Peyer's patch (tissue), 4 donors: ENCODE measurements around the gene TATDN2. TPM values are rescaled to one million over a fixed set of nuclear protein-coding genes. Genes with fewer than 3 reads are reported as not detected.
A peak's percentile ranks its signal among the peaks of the same experiment; 100 is the strongest.
"Not testable (repeated sequence)": the region's sequence is repeated elsewhere in the genome, so short reads cannot be mapped to it uniquely, and the experiment has no call there.

Source experiments
- DNase-seq, 3 donors: peaks; one replicate each; pipeline ENCODE4 v3.0.0-alpha.2; 2017 to 2019
- H3K27ac ChIP-seq, 4 donors: fragments of 200-600 bp; sonication (generic); one replicate each; pipeline ENCODE4 v1.5.1; 2016 to 2019
- H3K27me3 ChIP-seq, 2 donors: fragments of 200-600 bp; sonication (generic); one replicate each; pipeline ENCODE4 v1.5.1; 2019
- H3K36me3 ChIP-seq, 3 donors: fragments of 200-600 bp; sonication (generic); one replicate each; pipeline ENCODE4 v1.5.1; 2016 to 2019
- H3K4me1 ChIP-seq, 4 donors: fragments of 200-600 bp; sonication (generic); one replicate each; pipeline ENCODE4 v1.5.1; 2016 to 2019
- H3K4me3 ChIP-seq, 4 donors: fragments of 200-600 bp; sonication (generic); 1 replicate in 3 of 4; 2 replicates in 1 of 4; pipeline ENCODE4 v1.5.1; 2016 to 2019; ENCODE audit warnings: mild to moderate bottlenecking in 1 of 4
- H3K9me3 ChIP-seq, 4 donors: fragments of 200-600 bp; sonication (generic); one replicate each; pipeline ENCODE4 v1.5.1; 2016 to 2019; ENCODE audit warnings: mild to moderate bottlenecking in 1 of 4
- POLR2A ChIP-seq, 2 donors: fragments of 450-650 bp; IDR thresholded peaks; one replicate each; pipeline ENCODE4 v1.5.1; 2017; ENCODE audit warnings: antibody characterized with exemption in 2 of 2, mild to moderate bottlenecking in 2 of 2, moderate library complexity in 2 of 2
- total RNA-seq, 4 donors: library from RNA; depleted of rRNA; stranded (reverse); fragments of >200 nt; gene quantifications; one replicate each; pipeline ENCODE4 v1.1.0, GENCODE V29; 2016
- TF ChIP-seq, protein P1 (sequence below), 6 experiments: fragments of 450-650 bp in 4 of 6; fragments of 200-600 bp in 2 of 6; sonication (generic) in 1 of 6; IDR thresholded peaks; one replicate each; pipeline ENCODE4 v1.5.1; 2017 to 2019; ENCODE audit warnings: antibody characterized with exemption in 6 of 6, mild to moderate bottlenecking in 3 of 6, moderate library complexity in 1 of 6

TATDN2 gene
- total RNA-seq, 4 donors from 2014 or later, result 30.3 to 52.8 (median 36.9) TPM

DNA sequence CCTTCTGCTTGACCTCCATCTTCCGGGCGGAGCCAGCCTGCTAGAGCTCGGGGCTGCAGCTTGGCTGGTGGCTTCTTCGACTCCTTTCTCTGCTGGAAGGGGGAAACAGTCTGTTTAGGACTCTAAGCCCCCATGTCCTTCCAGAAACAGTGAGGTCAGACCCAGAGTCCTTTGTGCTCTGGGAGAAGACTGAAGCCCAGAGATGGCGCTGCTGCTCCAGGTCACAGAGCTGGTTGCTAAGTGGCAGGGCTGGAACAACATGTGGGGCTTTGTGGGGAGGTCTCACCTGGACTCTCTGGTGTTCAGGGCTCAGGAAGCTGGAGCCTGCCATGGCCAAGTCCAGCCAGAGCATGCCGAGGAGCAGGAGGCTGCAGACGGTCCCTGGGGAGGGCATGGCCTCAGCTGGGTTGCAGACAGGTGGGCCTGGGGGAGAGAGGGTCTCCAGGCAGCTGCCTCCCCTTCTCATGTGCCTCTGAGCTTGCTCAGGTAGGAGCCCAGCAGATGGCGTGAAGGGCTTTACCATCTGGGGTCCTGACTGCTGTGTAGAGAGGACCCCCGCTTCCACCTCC, 41.6 kb downstream of the TATDN2 start:
- Histone ChIP-seq H3K4me3 (no peak overlapping the region), H3K36me3 (peaks cover 0 to 15% (median 0%) of the 10 kb centered on the region in 3 donors), H3K27me3 (no peaks in the 10 kb centered on the region), H3K9me3 (no peaks in the 10 kb centered on the region), H3K4me1 (peaks cover 0 to 4% (median 0%) of the 10 kb centered on the region in 4 donors), H3K27ac (no peak overlapping the region)
- TF ChIP-seq, protein P1, sequence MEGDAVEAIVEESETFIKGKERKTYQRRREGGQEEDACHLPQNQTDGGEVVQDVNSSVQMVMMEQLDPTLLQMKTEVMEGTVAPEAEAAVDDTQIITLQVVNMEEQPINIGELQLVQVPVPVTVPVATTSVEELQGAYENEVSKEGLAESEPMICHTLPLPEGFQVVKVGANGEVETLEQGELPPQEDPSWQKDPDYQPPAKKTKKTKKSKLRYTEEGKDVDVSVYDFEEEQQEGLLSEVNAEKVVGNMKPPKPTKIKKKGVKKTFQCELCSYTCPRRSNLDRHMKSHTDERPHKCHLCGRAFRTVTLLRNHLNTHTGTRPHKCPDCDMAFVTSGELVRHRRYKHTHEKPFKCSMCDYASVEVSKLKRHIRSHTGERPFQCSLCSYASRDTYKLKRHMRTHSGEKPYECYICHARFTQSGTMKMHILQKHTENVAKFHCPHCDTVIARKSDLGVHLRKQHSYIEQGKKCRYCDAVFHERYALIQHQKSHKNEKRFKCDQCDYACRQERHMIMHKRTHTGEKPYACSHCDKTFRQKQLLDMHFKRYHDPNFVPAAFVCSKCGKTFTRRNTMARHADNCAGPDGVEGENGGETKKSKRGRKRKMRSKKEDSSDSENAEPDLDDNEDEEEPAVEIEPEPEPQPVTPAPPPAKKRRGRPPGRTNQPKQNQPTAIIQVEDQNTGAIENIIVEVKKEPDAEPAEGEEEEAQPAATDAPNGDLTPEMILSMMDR (IDR thresholded peaks at IDR 0.05), result no peak
- no peak for TF ChIP-seq POLR2A (IDR thresholded peaks at IDR 0.05)
- DNase-seq, result no peak

DNA sequence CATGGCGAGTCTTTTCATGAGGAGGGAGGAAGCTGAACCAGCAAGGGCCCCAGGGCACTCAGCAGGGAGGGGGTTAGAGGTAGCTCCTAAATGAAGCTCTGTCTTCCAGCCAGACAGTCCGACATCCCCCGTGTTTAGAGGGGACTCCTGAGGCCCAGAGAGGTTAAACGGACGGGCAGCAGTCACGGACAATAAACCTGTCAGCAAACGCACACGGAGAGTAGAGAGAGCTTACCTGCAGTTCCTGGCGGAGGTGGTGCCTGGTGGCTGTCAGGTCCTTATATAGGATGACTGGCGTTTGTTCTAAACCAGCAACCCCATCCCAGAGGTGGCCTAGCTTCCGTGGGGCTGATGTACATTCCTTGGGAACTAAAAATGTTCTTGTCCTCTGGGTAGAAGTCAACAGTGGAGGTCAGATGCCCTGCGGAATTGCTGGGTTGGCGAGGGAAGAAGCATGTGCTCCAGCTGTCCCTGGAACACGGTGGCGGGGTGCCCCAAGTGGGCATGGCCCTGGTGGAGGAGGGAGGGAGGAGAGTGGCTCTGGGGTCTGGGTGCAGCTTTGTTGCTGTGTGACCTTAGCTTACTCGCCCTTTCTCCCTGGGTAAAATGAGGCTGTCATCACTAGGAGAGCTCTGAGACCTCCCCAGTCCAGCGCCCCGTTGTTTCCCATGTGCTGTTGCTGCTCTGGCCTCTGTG, 42.4 kb downstream of the TATDN2 start:
- H3K27me3 ChIP-seq, result no peaks in the 10 kb centered on the region
- no peak overlapping the region for H3K27ac ChIP-seq
- peaks cover 0 to 15% (median 0%) of the 10 kb centered on the region in 3 donors for H3K36me3 ChIP-seq
- peaks cover 0 to 4% (median 0%) of the 10 kb centered on the region in 4 donors for H3K4me1 ChIP-seq
- no peak for DNase-seq
- no peak overlapping the region for H3K4me3 ChIP-seq
- TF ChIP-seq, protein P1 (IDR thresholded peaks at IDR 0.05), result no peak
- TF ChIP-seq POLR2A (IDR thresholded peaks at IDR 0.05), result no peak
- no peaks in the 10 kb centered on the region for H3K9me3 ChIP-seq

DNA sequence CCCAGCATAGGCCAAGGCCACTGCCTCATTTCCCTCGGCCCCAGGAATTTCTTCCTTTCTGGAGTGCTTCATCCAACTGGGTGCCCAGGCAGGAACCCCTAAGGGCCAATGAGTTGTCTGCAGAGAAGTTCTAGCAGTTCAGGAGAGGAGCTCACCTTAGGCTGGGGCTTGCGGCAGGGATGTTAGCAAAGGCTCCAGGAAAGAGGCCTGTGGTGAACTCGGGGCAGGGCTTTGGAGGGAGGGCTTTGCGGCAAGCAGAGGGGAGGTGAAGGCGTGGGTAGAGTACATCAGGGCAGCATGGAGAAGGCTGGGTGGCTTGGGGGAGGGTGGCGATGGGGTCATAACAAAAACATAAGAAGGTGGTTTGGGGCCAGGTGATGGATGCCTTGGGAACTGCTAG, 43.4 kb downstream of the TATDN2 start:
- DNase-seq, result no peak
- H3K9me3 ChIP-seq, result no peaks in the 10 kb centered on the region
- H3K27me3 ChIP-seq, result no peaks in the 10 kb centered on the region
- H3K4me3 ChIP-seq, result no peak overlapping the region
- no peak overlapping the region for H3K27ac ChIP-seq
- no peak for TF ChIP-seq POLR2A (IDR thresholded peaks at IDR 0.05)
- TF ChIP-seq, protein P1 (IDR thresholded peaks at IDR 0.05), result no peak
- peaks cover 0 to 4% (median 0%) of the 10 kb centered on the region in 4 donors for H3K4me1 ChIP-seq
- peaks cover 0 to 15% (median 0%) of the 10 kb centered on the region in 3 donors for H3K36me3 ChIP-seq

DNA sequence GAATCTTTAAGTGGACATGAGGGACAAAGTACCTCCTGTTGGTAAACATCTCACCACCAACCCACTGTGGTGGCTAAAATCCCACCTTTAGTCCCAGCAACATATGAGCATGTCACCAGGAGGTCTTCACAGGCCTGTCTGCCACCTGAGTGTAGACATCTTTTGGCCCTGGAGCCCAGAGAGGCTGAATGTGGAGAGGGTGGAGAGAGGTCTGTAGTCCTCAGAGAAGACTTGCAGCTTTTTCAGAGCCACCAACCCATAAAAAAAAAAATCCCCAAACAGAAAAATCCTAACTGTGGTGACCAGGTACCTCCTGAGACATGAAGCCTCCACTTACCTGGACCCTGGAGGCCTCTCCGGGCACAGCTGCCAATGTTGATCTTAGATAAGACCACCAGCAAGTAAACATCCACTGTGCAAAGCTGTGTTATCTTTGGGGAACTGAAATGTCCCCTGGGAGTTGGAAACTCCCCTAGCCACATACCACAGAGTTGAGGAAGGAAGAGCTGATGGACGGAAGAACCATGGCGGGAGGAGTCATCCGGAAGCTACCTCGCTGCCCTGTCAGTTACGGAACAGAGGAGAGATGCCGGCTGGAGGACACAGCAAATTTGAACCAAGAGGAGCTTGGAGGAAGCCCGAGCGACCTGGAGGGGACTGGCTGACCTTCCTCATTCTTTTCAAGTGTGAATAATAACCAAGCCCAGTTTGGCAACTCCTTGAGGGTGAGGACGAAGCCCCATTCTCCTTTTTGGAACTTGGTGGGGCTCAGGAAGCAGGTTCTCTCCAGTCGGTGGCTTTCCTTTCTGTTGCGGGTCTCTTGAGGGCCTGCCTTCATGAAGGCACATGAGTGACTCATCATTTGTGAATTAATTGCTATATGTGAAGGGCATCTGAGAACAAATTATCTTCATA, 44.5 kb downstream of the TATDN2 start, which contains the start of gene GHRL:
TSS of gene GHRL (minus strand) at position 443 of the 915 bp plus-strand sequence. CDS start 2,767 bp downstream, outside the sequence.
- peaks cover 0 to 4% (median 0%) of the 10 kb centered on the region in 4 donors for H3K4me1 ChIP-seq
- H3K4me3 ChIP-seq, result peak within 1 kb of the TSS in 1 of 4 donors; percentile 0
- H3K36me3 ChIP-seq, result peaks cover 0 to 15% (median 0%) of the 10 kb centered on the region in 3 donors
- no peak within 1 kb of the TSS for H3K27ac ChIP-seq
- DNase-seq, result peak in 1 of 3 donors; percentile 26
- H3K27me3 ChIP-seq, result no peaks in the 10 kb centered on the region
- H3K9me3 ChIP-seq, result no peaks in the 10 kb centered on the region
- TF ChIP-seq, protein P1 (IDR thresholded peaks at IDR 0.05), result no peak
- no peak for TF ChIP-seq POLR2A (IDR thresholded peaks at IDR 0.05)

DNA sequence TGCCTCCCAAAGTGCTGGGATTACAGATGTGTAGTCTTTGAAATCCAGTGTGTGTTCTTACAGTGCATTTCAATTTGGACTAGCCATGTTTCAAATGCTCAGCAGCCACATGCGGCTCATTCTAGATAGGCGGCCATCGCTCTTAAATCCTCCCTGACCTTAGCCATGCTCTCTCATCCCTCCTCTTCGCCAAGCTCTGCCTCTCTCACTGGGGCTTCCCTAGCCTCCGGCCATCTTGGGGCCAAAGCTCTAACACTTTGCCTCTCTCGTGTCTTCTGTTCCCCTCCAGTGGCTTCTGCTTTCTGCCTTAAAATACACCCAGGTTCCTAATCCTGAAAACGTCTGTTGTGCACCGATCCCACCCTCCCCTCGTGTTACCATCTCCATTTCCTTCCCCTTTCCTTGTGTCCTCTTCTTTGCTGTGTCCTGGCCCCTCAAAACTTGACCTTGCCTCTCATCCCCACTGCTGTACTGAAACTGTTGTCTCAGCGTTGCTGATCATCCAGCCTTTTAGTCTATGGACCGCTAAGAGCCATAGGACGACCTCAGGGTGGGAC, 45.8 kb downstream of the TATDN2 start:
- H3K4me3 ChIP-seq, result no peak overlapping the region
- H3K27ac ChIP-seq, result no peak overlapping the region
- H3K27me3 ChIP-seq, result no peaks in the 10 kb centered on the region
- no peak for DNase-seq
- peaks cover 0 to 13% (median 0%) of the 10 kb centered on the region in 3 donors for H3K36me3 ChIP-seq
- TF ChIP-seq, protein P1 (IDR thresholded peaks at IDR 0.05), result no peak
- H3K4me1 ChIP-seq, result peaks cover 0 to 4% (median 0%) of the 10 kb centered on the region in 4 donors
- H3K9me3 ChIP-seq, result no peaks in the 10 kb centered on the region

DNA sequence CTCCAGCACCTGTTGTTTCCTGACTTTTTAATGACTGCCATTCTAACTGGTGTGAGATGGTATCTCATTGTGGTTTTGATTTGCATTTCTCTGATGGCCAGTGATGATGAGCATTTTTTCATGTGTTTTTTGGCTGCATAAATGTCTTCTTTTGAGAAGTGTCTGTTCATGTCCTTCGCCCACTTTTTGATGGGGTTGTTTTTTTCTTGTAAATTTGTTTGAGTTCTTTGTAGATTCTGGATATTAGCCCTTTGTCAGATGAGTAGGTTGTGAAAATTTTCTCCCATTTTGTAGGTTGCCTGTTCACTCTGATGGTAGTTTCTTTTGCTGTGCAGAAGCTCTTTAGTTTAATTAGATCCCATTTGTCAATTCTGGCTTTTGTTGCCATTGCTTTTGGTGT, 49.8 kb downstream of the TATDN2 start:
- peaks cover 0 to 44% (median 0%) of the 10 kb centered on the region in 3 donors for H3K36me3 ChIP-seq

More for the DNA sequence above, 49.8 kb downstream of the TATDN2 start:
- not testable (repeated sequence) for H3K9me3 ChIP-seq, H3K27me3 ChIP-seq, DNase-seq, H3K4me3 ChIP-seq, H3K27ac ChIP-seq, H3K4me1 ChIP-seq
